Vagina (tissue), 2 donors: ENCODE measurements around the gene ZNF407. TPM values are rescaled to one million over a fixed set of nuclear protein-coding genes. Genes with fewer than 3 reads are reported as not detected.

ENCODE experiments used
- DNase-seq, 2 donors: peaks; one replicate each; pipeline ENCODE4 v3.0.0-alpha.2; 2017; ENCODE audit errors: extremely low spot score in 2 of 2
- H3K27ac ChIP-seq: fragments of 200-600 bp; sonication (generic); one replicate; pipeline ENCODE4 v1.5.1; 2019
- H3K27me3 ChIP-seq: fragments of 200-600 bp; sonication (generic); one replicate; pipeline ENCODE4 v1.5.1; 2019
- H3K36me3 ChIP-seq, 2 donors: fragments of 200-600 bp; sonication (generic); one replicate each; pipeline ENCODE4 v1.5.1; 2017 to 2019
- H3K4me1 ChIP-seq: fragments of 200-600 bp; sonication (generic); one replicate; pipeline ENCODE4 v1.5.1; 2019
- H3K4me3 ChIP-seq, 2 donors: fragments of 200-600 bp; sonication (generic); 1 replicate in 1 of 2; 2 replicates in 1 of 2; pipeline ENCODE4 v1.5.1; 2016 to 2019
- H3K9me3 ChIP-seq: fragments of 200-600 bp; sonication (generic); one replicate; pipeline ENCODE4 v1.5.1; 2019
- CTCF ChIP-seq, 3 experiments: fragments of 450-650 bp in 2 of 3; fragments of 200-600 bp in 1 of 3; sonication (generic) in 1 of 3; IDR thresholded peaks; one replicate each; pipeline ENCODE4 v1.5.1; 2017 to 2019; ENCODE audit warnings: antibody characterized with exemption in 3 of 3, mild to moderate bottlenecking in 2 of 3, moderate library complexity in 2 of 3
- POLR2A ChIP-seq, 2 donors: fragments of 450-650 bp; IDR thresholded peaks; one replicate each; pipeline ENCODE4 v1.6.1; 2017; ENCODE audit warnings: antibody characterized with exemption in 2 of 2, mild to moderate bottlenecking in 2 of 2, moderate library complexity in 2 of 2
- POLR2AphosphoS5 ChIP-seq, 2 donors: sonication (generic); formaldehyde crosslinking; IDR thresholded peaks; one replicate each; pipeline ENCODE4 v1.9.0; 2017; ENCODE audit warnings: antibody characterized with exemption in 2 of 2, mild to moderate bottlenecking in 2 of 2, low read depth in 1 of 2; ENCODE audit not compliant: insufficient read depth in 1 of 2
- intact Hi-C: fragments of 100-400 bp; cut with DNase I; formaldehyde crosslinking; loops from one replicate; pipeline ENCODE4 v1.15.1; 2023
- total RNA-seq: library from RNA; depleted of rRNA; stranded (reverse); fragments of >200 nt; gene quantifications from one replicate; pipeline ENCODE4 v1.2.3, GENCODE V29; 2016

The ZNF407 gene
- total RNA-seq, 1 donor from 2014 or later = 15.5 TPM

DNA sequence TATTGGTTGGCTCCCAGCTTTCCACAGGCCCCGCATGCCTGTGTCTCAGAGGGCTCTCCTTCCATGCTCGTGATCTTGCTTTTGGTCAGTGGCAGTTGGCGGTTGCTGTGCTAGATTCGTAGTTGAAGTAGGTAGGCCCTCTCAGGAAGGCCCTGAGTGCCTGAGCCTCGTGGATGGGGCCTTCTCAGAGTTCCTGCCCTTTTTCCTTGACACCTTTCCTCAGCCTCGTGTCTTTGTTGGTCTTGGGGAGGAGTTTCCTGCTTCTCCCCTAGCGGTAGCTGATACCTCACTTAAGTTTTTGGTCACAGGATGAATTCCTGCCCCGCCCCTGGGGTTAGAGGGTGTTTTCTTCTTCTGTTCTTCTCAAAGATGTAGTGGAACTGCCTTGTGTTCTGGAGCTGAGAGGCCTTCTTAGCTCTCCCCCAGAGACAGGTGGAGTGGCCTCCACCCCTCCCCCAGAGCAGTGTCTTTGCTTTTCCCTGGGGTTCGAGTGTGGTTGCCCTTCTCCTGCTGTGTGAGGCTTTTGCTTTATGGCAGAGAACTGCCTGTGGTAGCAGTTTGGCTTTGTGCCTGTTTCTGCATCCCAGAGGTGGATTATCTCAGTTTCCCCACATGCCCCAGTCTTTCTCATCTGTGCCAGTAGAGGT is 94.8 kb downstream of the ZNF407 start:
- no peaks in the 10 kb centered on the region for H3K36me3 ChIP-seq
- intact Hi-C loops = no loop called here
- H3K27ac ChIP-seq = no peak overlapping the region
- no peak for TF ChIP-seq POLR2A (IDR thresholded peaks at IDR 0.05)
- no peak for DNase-seq
- no peaks in the 10 kb centered on the region for H3K27me3 ChIP-seq
- no peaks in the 10 kb centered on the region for H3K4me1 ChIP-seq
- no peaks in the 10 kb centered on the region for H3K9me3 ChIP-seq
- H3K4me3 ChIP-seq = no peak overlapping the region

DNA sequence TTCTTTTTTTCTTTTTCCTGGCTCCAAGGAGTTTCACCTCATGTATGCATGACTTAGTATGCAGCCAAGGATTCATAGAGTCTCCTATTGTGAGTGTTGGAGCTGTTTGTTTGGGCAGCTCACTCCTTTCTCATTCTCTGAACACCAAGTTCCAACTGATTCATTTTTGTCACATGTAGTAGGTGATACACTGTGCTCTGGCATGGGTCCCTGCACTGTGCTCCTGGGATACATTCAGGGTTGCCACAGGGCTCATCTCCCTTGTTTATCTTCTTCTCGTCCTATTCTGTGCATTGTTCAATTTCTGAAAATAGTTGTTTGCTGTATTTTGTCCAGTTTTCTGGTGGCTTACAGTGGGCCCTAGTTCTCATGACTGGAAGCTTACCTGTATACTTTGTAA is 96.8 kb downstream of the ZNF407 start:
- no peaks in the 10 kb centered on the region for H3K9me3 ChIP-seq
- H3K4me3 ChIP-seq = no peak overlapping the region
- H3K27ac ChIP-seq = no peak overlapping the region
- H3K4me1 ChIP-seq = no peaks in the 10 kb centered on the region
- intact Hi-C loops = no loop called here
- no peak for DNase-seq
- TF ChIP-seq POLR2A (IDR thresholded peaks at IDR 0.05) (no peak), CTCF (IDR thresholded peaks at IDR 0.05) (no peak), POLR2AphosphoS5 (IDR thresholded peaks at IDR 0.05; ENCODE audit: insufficient read depth in 1 of 2, low read depth in 1 of 2) (no peak)
- no peaks in the 10 kb centered on the region for H3K36me3 ChIP-seq
- H3K27me3 ChIP-seq = no peaks in the 10 kb centered on the region

GRCh38 chr18:74695170-74695569 is 97.5 kb downstream of the ZNF407 start:
- no peak for DNase-seq
- TF ChIP-seq POLR2AphosphoS5 (IDR thresholded peaks at IDR 0.05; ENCODE audit: insufficient read depth in 1 of 2, low read depth in 1 of 2) (no peak), CTCF (IDR thresholded peaks at IDR 0.05) (no peak), POLR2A (IDR thresholded peaks at IDR 0.05) (no peak)
- Histone ChIP-seq H3K4me3 (no peak overlapping the region), H3K27me3 (no peaks in the 10 kb centered on the region), H3K9me3 (no peaks in the 10 kb centered on the region), H3K27ac (no peak overlapping the region), H3K4me1 (no peaks in the 10 kb centered on the region), H3K36me3 (no peaks in the 10 kb centered on the region)
- intact Hi-C loops = no loop called here

GRCh38 chr18:74698881-74699280 is 101.2 kb downstream of the ZNF407 start:
- TF ChIP-seq POLR2A (IDR thresholded peaks at IDR 0.05) (no peak), CTCF (IDR thresholded peaks at IDR 0.05) (no peak), POLR2AphosphoS5 (IDR thresholded peaks at IDR 0.05; ENCODE audit: insufficient read depth in 1 of 2, low read depth in 1 of 2) (no peak)
- DNase-seq = no peak
- H3K4me3 ChIP-seq = no peak overlapping the region
- intact Hi-C loops = no loop called here
- H3K9me3 ChIP-seq = no peaks in the 10 kb centered on the region
- no peaks in the 10 kb centered on the region for H3K4me1 ChIP-seq
- H3K36me3 ChIP-seq = no peaks in the 10 kb centered on the region
- H3K27ac ChIP-seq = no peak overlapping the region
- H3K27me3 ChIP-seq = no peaks in the 10 kb centered on the region

- TF ChIP-seq POLR2AphosphoS5 (IDR thresholded peaks at IDR 0.05; ENCODE audit: insufficient read depth in 1 of 2, low read depth in 1 of 2) = no peak
- no peak for TF ChIP-seq CTCF (IDR thresholded peaks at IDR 0.05)
- no peak for TF ChIP-seq POLR2A (IDR thresholded peaks at IDR 0.05)
- Histone ChIP-seq H3K4me1 (no peaks in the 10 kb centered on the region), H3K9me3 (no peaks in the 10 kb centered on the region), H3K4me3 (no peak overlapping the region), H3K27me3 (no peaks in the 10 kb centered on the region), H3K27ac (no peak overlapping the region), H3K36me3 (no peaks in the 10 kb centered on the region)
- DNase-seq = no peak
- intact Hi-C loops = no loop called here
Observed at GRCh38 chr18:74699455-74699854, 101.8 kb downstream of the ZNF407 start.
